Left forelimb (tissue), 1 donor: ENCODE measurements around the gene SELPLG.
A peak's percentile ranks its signal among the peaks of the same experiment; 100 is the strongest.
"Not testable (repeated sequence)": the region's sequence is repeated elsewhere in the genome, so short reads cannot be mapped to it uniquely, and the experiment has no call there.

Source experiments
- DNase-seq: peaks from one replicate; pipeline ENCODE4 v3.0.0-alpha.2; 2018; ENCODE audit warnings: low spot score

Gene SELPLG

GRCh38 chr12:108618953-108619274 lies 14.8 kb downstream of the SELPLG start:
- DNase-seq = not testable (repeated sequence)

GRCh38 chr12:108618079-108618952 lies 15.4 kb downstream of the SELPLG start:
- DNase-seq = peak; percentile 89

GRCh38 chr12:108616941-108617858 lies 16.5 kb downstream of the SELPLG start:
- no peak for DNase-seq

- DNase-seq = no peak
Measured at GRCh38 chr12:108616359-108616758, 17.3 kb downstream of the SELPLG start.

- DNase-seq = no peak
Measured at GRCh38 chr12:108615918-108616317, 17.8 kb downstream of the SELPLG start.

GRCh38 chr12:108614639-108615038 lies 19.1 kb downstream of the SELPLG start:
- DNase-seq = no peak

GRCh38 chr12:108614041-108614440 lies 19.7 kb downstream of the SELPLG start:
- DNase-seq = no peak

GRCh38 chr12:108613548-108613947 lies 20.1 kb downstream of the SELPLG start:
- no peak for DNase-seq

- no peak for DNase-seq
Measured at GRCh38 chr12:108612788-108613282, 20.9 kb downstream of the SELPLG start.

- no peak for DNase-seq
Measured at GRCh38 chr12:108611884-108612415, 21.7 kb downstream of the SELPLG start.

- DNase-seq = no peak
Measured at GRCh38 chr12:108610856-108611605, 22.7 kb downstream of the SELPLG start.

- DNase-seq = no peak
Measured at GRCh38 chr12:108610336-108610815, 23.3 kb downstream of the SELPLG start.

GRCh38 chr12:108609537-108610335 lies 24.0 kb downstream of the SELPLG start:
- peak; percentile 90 for DNase-seq

GRCh38 chr12:108608616-108609015 lies 25.1 kb downstream of the SELPLG start:
- DNase-seq = no peak

GRCh38 chr12:108607981-108608600 lies 25.6 kb downstream of the SELPLG start:
- no peak for DNase-seq

GRCh38 chr12:108606492-108606891 lies 27.2 kb downstream of the SELPLG start:
- no peak for DNase-seq

GRCh38 chr12:108605690-108606406 lies 27.8 kb downstream of the SELPLG start:
- DNase-seq = no peak

- no peak for DNase-seq
Measured at GRCh38 chr12:108605000-108605689, 28.5 kb downstream of the SELPLG start.
